Measurements from ENCODE around the gene ANXA9. TPM values are rescaled to one million over a fixed set of nuclear protein-coding genes. Genes with fewer than 3 reads are reported as not detected.
A peak's percentile ranks its signal among the peaks of the same experiment; 100 is the strongest.

Gene ANXA9
- total RNA-seq, 2 donors from 2014 or later: 0.21 TPM; not detected in 1

GRCh38 chr1:151002051-151002450 is 20.0 kb downstream of the ANXA9 start:
- H3K4me1 Mint-ChIP-seq (ENCODE audit: low read depth): peaks cover 76% of the 10 kb centered on the region
- DNase-seq (no peak), ATAC-seq (replicated peaks in 1 of 2) (no peak)
- H3K4me3 Mint-ChIP-seq: peak overlapping the region in 1 of 2 donors; percentile 7
- peak overlapping the region; percentile 5 for H3K27ac Mint-ChIP-seq
- no peaks in the 10 kb centered on the region for H3K27me3 Mint-ChIP-seq (ENCODE audit: low read depth)
- H3K36me3 Mint-ChIP-seq (ENCODE audit: insufficient read depth in 2 of 2): peaks cover 0 to 3% of the 10 kb centered on the region in 2 donors
- H3K9me3 Mint-ChIP-seq: no peaks in the 10 kb centered on the region

GRCh38 chr1:151002611-151003010 is 20.5 kb downstream of the ANXA9 start:
- H3K27ac Mint-ChIP-seq: peak overlapping the region; percentile 58
- no peaks in the 10 kb centered on the region for H3K27me3 Mint-ChIP-seq (ENCODE audit: low read depth)
- DNase-seq (no peak), ATAC-seq (replicated peaks in 1 of 2) (no peak)
- peaks cover 0 to 3% of the 10 kb centered on the region in 2 donors for H3K36me3 Mint-ChIP-seq (ENCODE audit: insufficient read depth in 2 of 2)
- peak overlapping the region; percentile 58 to 77 for H3K4me3 Mint-ChIP-seq
- H3K4me1 Mint-ChIP-seq (ENCODE audit: low read depth): peaks cover 81% of the 10 kb centered on the region
- no peaks in the 10 kb centered on the region for H3K9me3 Mint-ChIP-seq

GRCh38 chr1:151003180-151003579 is 21.1 kb downstream of the ANXA9 start:
- Mint-ChIP-seq H3K9me3 (no peaks in the 10 kb centered on the region), H3K4me1 (ENCODE audit: low read depth) (peaks cover 87% of the 10 kb centered on the region), H3K27me3 (ENCODE audit: low read depth) (no peaks in the 10 kb centered on the region), H3K36me3 (ENCODE audit: insufficient read depth in 2 of 2) (peaks cover 0 to 3% of the 10 kb centered on the region in 2 donors), H3K4me3 (peak overlapping the region; percentile 58 to 77), H3K27ac (peak overlapping the region; percentile 58)
- no peak for DNase-seq
- ATAC-seq (replicated peaks in 1 of 2): no peak

- DNase-seq (peak in 1 of 2 donors; percentile 23), ATAC-seq (replicated peaks in 1 of 2) (no peak)
- Mint-ChIP-seq H3K36me3 (ENCODE audit: insufficient read depth in 2 of 2) (peaks cover 2 to 6% of the 10 kb centered on the region in 2 donors), H3K4me3 (peak overlapping the region; percentile 99), H3K27me3 (ENCODE audit: low read depth) (no peaks in the 10 kb centered on the region), H3K9me3 (no peaks in the 10 kb centered on the region), H3K4me1 (ENCODE audit: low read depth) (peaks cover 85% of the 10 kb centered on the region), H3K27ac (peak overlapping the region; percentile 99)
These were observed 23.7 kb downstream of the ANXA9 start for GRCh38 chr1:151005729-151006319.

GRCh38 chr1:151006327-151007052 is 24.4 kb downstream of the ANXA9 start, which contains the start of gene MINDY1:
Gene MINDY1, minus strand, starts transcription at chr1:151006902. Its CDS starts 4,285 bp downstream, at chr1:151002617.
- Mint-ChIP-seq H3K27ac (peak within 1 kb of the TSS; percentile 99), H3K4me3 (peak within 1 kb of the TSS; percentile 99), H3K36me3 (ENCODE audit: insufficient read depth in 2 of 2) (peaks cover 2 to 5% of the 10 kb centered on the region in 2 donors)

GRCh38 chr1:151007853-151008243 is 25.8 kb downstream of the ANXA9 start:
- Mint-ChIP-seq H3K4me3 (peak overlapping the region; percentile 99), H3K27ac (peak overlapping the region; percentile 99), H3K4me1 (ENCODE audit: low read depth) (peaks cover 80% of the 10 kb centered on the region), H3K27me3 (ENCODE audit: low read depth) (no peaks in the 10 kb centered on the region), H3K9me3 (no peaks in the 10 kb centered on the region), H3K36me3 (ENCODE audit: insufficient read depth in 2 of 2) (peaks cover 2 to 3% of the 10 kb centered on the region in 2 donors)
- no peak for DNase-seq
- no peak for ATAC-seq (replicated peaks in 1 of 2)

More at GRCh38 chr1:151006327-151007052, 24.4 kb downstream of the ANXA9 start, which contains the start of gene MINDY1:
- ATAC-seq (replicated peaks in 1 of 2): peak; percentile 38 to 40
- H3K27me3 Mint-ChIP-seq (ENCODE audit: low read depth): no peaks in the 10 kb centered on the region
- DNase-seq: peak; percentile 51 to 56
- H3K4me1 Mint-ChIP-seq (ENCODE audit: low read depth): peaks cover 85% of the 10 kb centered on the region
- no peaks in the 10 kb centered on the region for H3K9me3 Mint-ChIP-seq

- H3K27me3 Mint-ChIP-seq (ENCODE audit: low read depth): no peaks in the 10 kb centered on the region
- H3K9me3 Mint-ChIP-seq: no peaks in the 10 kb centered on the region
- DNase-seq (peak; percentile 98), ATAC-seq (replicated peaks in 1 of 2) (peak; percentile 87)
- peak within 1 kb of the TSS; percentile 99 for H3K4me3 Mint-ChIP-seq
- peak within 1 kb of the TSS; percentile 99 for H3K27ac Mint-ChIP-seq
- H3K36me3 Mint-ChIP-seq (ENCODE audit: insufficient read depth in 2 of 2): peaks cover 2 to 3% of the 10 kb centered on the region in 2 donors
- H3K4me1 Mint-ChIP-seq (ENCODE audit: low read depth): peaks cover 76% of the 10 kb centered on the region
These were observed 26.4 kb downstream of the ANXA9 start, which contains the start of gene PRUNE1 for GRCh38 chr1:151008244-151009205. Gene PRUNE1, plus strand, starts transcription at chr1:151008449. Its CDS starts 184 bp downstream, at chr1:151008633.

GRCh38 chr1:151009206-151009587 is 27.1 kb downstream of the ANXA9 start:
- DNase-seq (peak in 1 of 2 donors; percentile 29), ATAC-seq (replicated peaks in 1 of 2) (peak in 1 of 2 donors; percentile 15)
- Mint-ChIP-seq H3K4me1 (ENCODE audit: low read depth) (peaks cover 72% of the 10 kb centered on the region), H3K27ac (peak overlapping the region; percentile 62), H3K36me3 (ENCODE audit: insufficient read depth in 2 of 2) (peaks cover 2 to 3% of the 10 kb centered on the region in 2 donors), H3K9me3 (no peaks in the 10 kb centered on the region), H3K27me3 (ENCODE audit: low read depth) (no peaks in the 10 kb centered on the region), H3K4me3 (peak overlapping the region; percentile 99)

- DNase-seq (no peak), ATAC-seq (replicated peaks in 1 of 2) (no peak)
- peak overlapping the region; percentile 62 for H3K27ac Mint-ChIP-seq
- no peaks in the 10 kb centered on the region for H3K9me3 Mint-ChIP-seq
- H3K4me3 Mint-ChIP-seq: peak overlapping the region; percentile 99
- no peaks in the 10 kb centered on the region for H3K27me3 Mint-ChIP-seq (ENCODE audit: low read depth)
- peaks cover 68% of the 10 kb centered on the region for H3K4me1 Mint-ChIP-seq (ENCODE audit: low read depth)
- H3K36me3 Mint-ChIP-seq (ENCODE audit: insufficient read depth in 2 of 2): peaks cover 2 to 3% of the 10 kb centered on the region in 2 donors
These were observed 27.7 kb downstream of the ANXA9 start for GRCh38 chr1:151009674-151010345.

- Mint-ChIP-seq H3K27me3 (ENCODE audit: low read depth) (no peaks in the 10 kb centered on the region), H3K9me3 (no peaks in the 10 kb centered on the region), H3K36me3 (ENCODE audit: insufficient read depth in 2 of 2) (peaks cover 2 to 3% of the 10 kb centered on the region in 2 donors), H3K27ac (no peak overlapping the region), H3K4me3 (peak overlapping the region in 1 of 2 donors; percentile 39), H3K4me1 (ENCODE audit: low read depth) (peaks cover 63% of the 10 kb centered on the region)
- ATAC-seq (replicated peaks in 1 of 2): no peak
- DNase-seq: no peak
These were observed 28.2 kb downstream of the ANXA9 start for GRCh38 chr1:151010346-151010726.

- Mint-ChIP-seq H3K4me3 (no peak overlapping the region), H3K36me3 (ENCODE audit: insufficient read depth in 2 of 2) (peaks cover 2 to 3% of the 10 kb centered on the region in 2 donors), H3K27ac (no peak overlapping the region), H3K9me3 (no peaks in the 10 kb centered on the region), H3K27me3 (ENCODE audit: low read depth) (no peaks in the 10 kb centered on the region), H3K4me1 (ENCODE audit: low read depth) (peaks cover 53% of the 10 kb centered on the region)
- ATAC-seq (replicated peaks in 1 of 2) (no peak), DNase-seq (no peak)
These were observed 29.2 kb downstream of the ANXA9 start for GRCh38 chr1:151011154-151011850.

Measured in activated T-cell treated with anti-CD3 and anti-CD28 coated beads, Interleukin-2, amount 50 U/mL, for 72 hours (primary cell).